K562 (cell line): Measurements from ENCODE around the gene SH3BGR. TPM values are rescaled to one million over a fixed set of nuclear protein-coding genes. Genes with fewer than 3 reads are reported as not detected.

Experiments used
- ATAC-seq: fragments of 200-7000 bp; cut with Tn5 transposase; 3 replicates; pipeline ENCODE4 v1.9.1; 2020; ENCODE audit warnings: moderate library complexity
- BruUV-seq: library from RNA; stranded (reverse); fragments of 400-500 nt; replicated peaks from 2 replicates; lab custom pipeline; 2021; lab: Mats Ljungman, UMichigan
- CTCF ChIA-PET: fragments of 300-600 bp; formaldehyde crosslinking; extraction: SDS; loops from one replicate; lab custom pipeline; 2021; ENCODE audit warnings: low intra/inter-chr PET ratio; lab: Yijun Ruan, JAX
- POLR2A ChIA-PET: fragments of 300-600, 350-650 bp; sonication (Branson Sonifier 250); formaldehyde crosslinking; extraction: SDS; loops from one replicate; lab custom pipeline; 2021; ENCODE audit warnings: antibody characterized with exemption, inconsistent platforms; lab: Yijun Ruan, JAX
- DNase-seq, 4 experiments: peaks; one replicate each; pipeline versions ENCODE4 v3.0.0 to v3.0.0-alpha.2; 2011 to 2018; ENCODE audit warnings: low spot score in 3 of 4, mixed read lengths in 3 of 4; ENCODE audit errors: extremely low read depth in 1 of 4
- FAIRE-seq: peaks from 2 replicates; lab custom pipeline; 2011; peaks lifted over from hg19 to GRCh38; lab: Jason Lieb, UNC
- H2AFZ ChIP-seq: 2 replicates; pipeline ENCODE4 v1.6.0; 2011; ENCODE audit warnings: low read depth, low read length, control low read depth, inconsistent platforms
- H3K27ac ChIP-seq: fragments of 200-600 bp; 3 replicates; pipeline ENCODE4 v1.8.0; 2011; ENCODE audit warnings: low read depth, mild to moderate bottlenecking, control low read depth, inconsistent platforms, low read length, moderate library complexity, mixed read lengths; ENCODE audit errors: extremely low read depth
- H3K27me3 ChIP-seq, 2 experiments: fragments of 300-600 bp in 1 of 2; 2 replicates in 1 of 2; 3 replicates in 1 of 2; pipeline versions ENCODE4 v1.6.0 to v1.8.0; 2011; ENCODE audit warnings: inconsistent platforms in 2 of 2, low read length in 2 of 2, mild to moderate bottlenecking in 1 of 2, mixed read lengths in 1 of 2, moderate library complexity in 1 of 2; ENCODE audit not compliant: control insufficient read depth in 2 of 2, insufficient read depth in 2 of 2
- H3K36me3 ChIP-seq: fragments of 300-600 bp; 3 replicates; pipeline ENCODE4 v1.8.0; 2011; ENCODE audit warnings: mild to moderate bottlenecking, low read length, inconsistent platforms; ENCODE audit not compliant: control insufficient read depth, insufficient read depth
- H3K4me1 ChIP-seq, 2 experiments: fragments of 200-600 bp in 1 of 2; replicated peaks in 1 of 2; 2 replicates in 1 of 2; 3 replicates in 1 of 2; pipeline versions ENCODE4 v1.5.1 to v1.8.0; 2011; ENCODE audit warnings: inconsistent platforms in 2 of 2, low read length in 2 of 2, mild to moderate bottlenecking in 1 of 2, mixed read lengths in 1 of 2, moderate library complexity in 1 of 2; ENCODE audit not compliant: control insufficient read depth in 2 of 2, insufficient read depth in 2 of 2
- H3K4me2 ChIP-seq: 2 replicates; pipeline ENCODE4 v1.6.1; 2011; ENCODE audit warnings: low read length, control low read depth, inconsistent platforms, mixed read lengths; ENCODE audit not compliant: insufficient read depth
- H3K4me3 ChIP-seq: fragments of 200-600 bp; sonication (generic), shearing (Covaris generic); 2 replicates; pipeline ENCODE4 v1.5.1; 2016; ENCODE audit warnings: control low read depth, inconsistent platforms
- H3K79me2 ChIP-seq: fragments of 200-600 bp; 3 replicates; pipeline ENCODE4 v1.8.0; 2011; ENCODE audit warnings: low read length, inconsistent platforms; ENCODE audit not compliant: control insufficient read depth, insufficient read depth
- H3K9ac ChIP-seq, 2 experiments: 2 replicates each; pipeline versions ENCODE4 v1.6.0 to v1.6.1; 2011; ENCODE audit warnings: low read depth in 2 of 2, low read length in 2 of 2, control low read depth in 1 of 2, inconsistent platforms in 1 of 2, mild to moderate bottlenecking in 1 of 2, mixed read lengths in 1 of 2; ENCODE audit not compliant: insufficient read depth in 1 of 2
- H3K9me1 ChIP-seq: one replicate; pipeline ENCODE4 v1.6.0; 2011; ENCODE audit warnings: inconsistent platforms, mild to moderate bottlenecking, low read length, moderate library complexity; ENCODE audit not compliant: control insufficient read depth, insufficient read depth
- H3K9me3 ChIP-seq: replicated peaks from 2 replicates; pipeline ENCODE4 v1.5.1; 2011; ENCODE audit warnings: low read depth, low read length, inconsistent platforms; ENCODE audit not compliant: control insufficient read depth, insufficient read depth
- H4K20me1 ChIP-seq: replicated peaks from 2 replicates; pipeline ENCODE4 v1.6.1; 2011; ENCODE audit warnings: low read length, inconsistent platforms, mixed read lengths; ENCODE audit not compliant: control insufficient read depth, insufficient read depth
- ESRRA ChIP-seq: fragments of 450-650 bp; IDR thresholded peaks from 2 replicates; pipeline ENCODE4 v1.6.1; 2014; ENCODE audit warnings: low read depth, mild to moderate bottlenecking, moderate library complexity, borderline replicate concordance
- FOXP4 ChIP-seq: sonication (generic); formaldehyde crosslinking; IDR thresholded peaks from 2 replicates; pipeline ENCODE4 v1.8.0; 2022; ENCODE audit warnings: mild to moderate bottlenecking, missing genetic modification reagents, borderline replicate concordance
- FUS ChIP-seq: fragments of 200-400 bp; formaldehyde crosslinking; optimal IDR thresholded peaks from 2 replicates; pipeline ENCODE3; 2017; ENCODE audit warnings: low read depth, low read length
- HEY1 ChIP-seq: fragments of 250-450 bp; sonication (Bioruptor Pico); IDR thresholded peaks from 2 replicates; pipeline ENCODE4 v1.5.0; 2020; ENCODE audit warnings: mild to moderate bottlenecking, moderate library complexity, borderline replicate concordance
- KHSRP ChIP-seq: fragments of 450-650 bp; IDR thresholded peaks from 2 replicates; pipeline ENCODE4 v1.6.1; 2017
- MYBL2 ChIP-seq, 2 experiments: fragments of 450-650 bp in 1 of 2; sonication (generic) in 1 of 2; formaldehyde crosslinking in 1 of 2; IDR thresholded peaks; 2 replicates each; pipeline versions ENCODE4 v1.6.1 to v1.8.1; 2017 to 2022; ENCODE audit warnings: borderline replicate concordance in 1 of 2, inconsistent platforms in 1 of 2, low read depth in 1 of 2, mild to moderate bottlenecking in 1 of 2, missing genetic modification reagents in 1 of 2, moderate library complexity in 1 of 2
- PHTF2 ChIP-seq: fragments of 250-450 bp; sonication (Bioruptor Pico); IDR thresholded peaks from 2 replicates; pipeline ENCODE4 v1.5.0; 2021; ENCODE audit warnings: mild to moderate bottlenecking
- RAD51 ChIP-seq: fragments of 450-650 bp; IDR thresholded peaks from 2 replicates; pipeline ENCODE4 v1.7.1; 2016; ENCODE audit warnings: low read depth, mild to moderate bottlenecking, borderline replicate concordance
- RB1 ChIP-seq: fragments of 450-650 bp; IDR thresholded peaks from 2 replicates; pipeline ENCODE4 v1.6.1; 2017; ENCODE audit warnings: low read depth, mild to moderate bottlenecking
- RREB1 ChIP-seq: fragments of 250-450 bp; sonication (Bioruptor Pico); IDR thresholded peaks from 2 replicates; pipeline ENCODE4 v1.4.0; 2020
- SMARCE1 ChIP-seq: fragments of 450-650 bp; IDR thresholded peaks from 2 replicates; pipeline ENCODE4 v1.7.1; 2016; ENCODE audit warnings: mild to moderate bottlenecking
- SP2 ChIP-seq: IDR thresholded peaks from 2 replicates; pipeline ENCODE4 v1.6.1; 2011; ENCODE audit warnings: mild to moderate bottlenecking, low read depth, low read length, moderate library complexity; ENCODE audit not compliant: poor library complexity, severe bottlenecking; ENCODE audit errors: extremely low read depth
- TAF9B ChIP-seq: fragments of 450-650 bp; IDR thresholded peaks from 2 replicates; pipeline ENCODE4 v1.6.1; 2018; ENCODE audit warnings: mild to moderate bottlenecking; ENCODE audit not compliant: partially characterized antibody
- XRCC4 ChIP-seq: IDR thresholded peaks from one replicate; pipeline ENCODE4 v1.6.1; 2011; ENCODE audit not compliant: insufficient read depth, insufficient read length; ENCODE audit errors: extremely low read depth
- ZNF347 ChIP-seq: fragments of 450-650 bp; formaldehyde crosslinking; IDR thresholded peaks from 2 replicates; pipeline ENCODE4 v1.4.0; 2020; ENCODE audit warnings: low read depth, mild to moderate bottlenecking, moderate library complexity
- ZNF764 ChIP-seq: fragments of 250-450 bp; sonication (Bioruptor Pico); IDR thresholded peaks from 2 replicates; pipeline ENCODE4 v1.4.0; 2020; ENCODE audit warnings: low read depth, mild to moderate bottlenecking, moderate library complexity
- WGBS: fragments of 100-300 bp; shearing (Covaris generic); methylation state at CpG from one replicate; pipeline ENCODE4 v1.1.6; 2016; ENCODE audit warnings: low coverage, mixed read lengths; ENCODE audit not compliant: insufficient coverage; ENCODE audit errors: missing lambda C conversion rate; 5-methylcytosine and 5-hydroxymethylcytosine counted together
- in situ Hi-C: fragments of 300-500 bp; cut with MboI; formaldehyde crosslinking; loops from 4 replicates; pipeline ENCODE4 v1.15.0; 2018; ENCODE audit warnings: inconsistent platforms, mixed read lengths
- intact Hi-C: fragments of 100-400 bp; cut with micrococcal nuclease; formaldehyde crosslinking; loops from 2 replicates; pipeline ENCODE4 v1.14.2; 2022
- polyA plus RNA-seq, 8 experiments: library from polyadenylated mRNA; depleted of rRNA in 4 of 8; stranded (reverse) in 5 of 8; unstranded in 3 of 8; fragments of >200 nt; fragmentation: Nextera tagmentation in 2 of 8; fragmentation: Illumina TruSeq in 1 of 8; extraction: Ambion mirVana in 2 of 8; extraction: Trizol in 1 of 8; gene quantifications; 2 replicates each; pipeline versions ENCODE4 v1.2.1 to v1.2.3, GENCODE V29; 2011 to 2014; ENCODE audit warnings: inconsistent platforms in 1 of 8, missing spikeins in 1 of 8
- total RNA-seq, 7 experiments: library from RNA; depleted of rRNA in 6 of 7; stranded (reverse); fragments of >200 nt in 6 of 7; fragmentation: Illumina TruSeq in 2 of 7; extraction: Trizol in 2 of 7; gene quantifications; 2 replicates each; pipeline versions ENCODE4 v1.2.1 to v1.2.3, GENCODE V29; 2011 to 2021; ENCODE audit warnings: low replicate concordance in 1 of 7

The SH3BGR gene
- total and polyA plus RNA-seq, 9 of the 15 experiments (the other 6 are each of a cell fraction or from before 2014, with no cell fraction given): 6.6 to 42.9 (median 25.6) TPM

- in situ Hi-C loops: loop anchor here (5.0 to 10.0 kb wide), 2 partner anchors 178 to 601 kb away; no protein-coding TSS in a partner anchor
- Histone ChIP-seq H3K4me2 (no peak overlapping the region), H3K9me1 (no peaks in the 10 kb centered on the region), H3K9me3 (no peaks in the 10 kb centered on the region), H3K4me1 (no peaks in the 10 kb centered on the region), H3K4me3 (no peak overlapping the region), H4K20me1 (0 out of 2 replicates have a peak, but pooled peaks cover 2% of the 10 kb centered on the region), H2AFZ (no peak overlapping the region), H3K79me2 (no peaks in the 10 kb centered on the region), H3K27ac (no peak overlapping the region), H3K36me3 (no peaks in the 10 kb centered on the region), H3K27me3 (peaks cover 16 to 43% of the 10 kb centered on the region in 2 experiments; a peak in 4 of 5 replicates), H3K9ac (no peak overlapping the region)
- intact Hi-C loops: no loop called here
- FAIRE-seq (no peak), DNase-seq (no peak), ATAC-seq (no peak)
- POLR2A ChIA-PET: interaction anchor here (0.6 to 1.6 kb wide), 4 partner anchors 11 to 1367 kb away, joined by 3 to 4 read pairs (median 3); no protein-coding TSS in a partner anchor
- BruUV-seq: no TSS peak
- CTCF ChIA-PET: no interaction called here
- 0% methylated on average over 1 of the region's 1 CpG for WGBS
- TF ChIP-seq ESRRA (no peak), RAD51 (no peak), FUS (no peak), ZNF764 (no peak), XRCC4 (no peak), HEY1 (no peak), RREB1 (no peak), ZNF347 (CRISPR knock-in tag) (no peak), SP2 (no peak), FOXP4 (CRISPR knock-in tag) (no peak), MYBL2 (IDR thresholded peaks at IDR 0.05; ENCODE audit: low read depth) (no peak), MYBL2 (CRISPR knock-in tag; IDR thresholded peaks at IDR 0.05; ENCODE audit: borderline replicate concordance) (no peak), RB1 (no peak), KHSRP (no peak), TAF9B (no peak), SMARCE1 (no peak), PHTF2 (no peak)
Measured at GRCh38 chr21:39523915-39524314, 72.1 kb downstream of the SH3BGR start.
